Ovary (tissue), 3 donors: ENCODE results near the gene ANXA5.

ENCODE experiments used
- CTCF ChIP-seq, 3 donors: fragments of 450-650 bp in 2 of 3; fragments of 200-600 bp in 1 of 3; IDR thresholded peaks; one replicate each; pipeline versions ENCODE4 v1.5.1 to v1.8.0; 2016 to 2022; ENCODE audit warnings: antibody characterized with exemption in 3 of 3, mild to moderate bottlenecking in 1 of 3
- EP300 ChIP-seq: sonication (generic); formaldehyde crosslinking; IDR thresholded peaks from one replicate; pipeline ENCODE4 v1.6.1; 2017; ENCODE audit warnings: antibody characterized with exemption
- POLR2A ChIP-seq: fragments of 450-650 bp; IDR thresholded peaks from one replicate; pipeline ENCODE4 v1.6.1; 2017; ENCODE audit warnings: antibody characterized with exemption, mild to moderate bottlenecking, moderate library complexity
- donor health status: DM: no; HTN: no; CAD: no.

- TF ChIP-seq CTCF (IDR thresholded peaks at IDR 0.05) (no peak), POLR2A (no peak), EP300 (no peak)
Measured at GRCh38 chr4:121666091-121666679, 30.6 kb downstream of the ANXA5 start.
